Hypothalamus (tissue), 51 donors: ENCODE measurements around the gene GPAM.
"Not testable (repeated sequence)": the region's sequence is repeated elsewhere in the genome, so short reads cannot be mapped to it uniquely, and the experiment has no call there.

ENCODE experiments used
- DNase-seq, 51 donors: peaks; one replicate each; lab custom pipeline; 2025; lab: John Stamatoyannopoulos, UW

Gene GPAM

GRCh38 chr10:112139176-112139575 lies 44.4 kb downstream of the GPAM start:
- DNase-seq = no peak

GRCh38 chr10:112137154-112137987 lies 46.2 kb downstream of the GPAM start:
- peak in 48 of 51 donors; percentile 2 to 81 (median 40) for DNase-seq

- peak in 1 of 51 donors; percentile 27 for DNase-seq
Observed at GRCh38 chr10:112136486-112137153, 46.9 kb downstream of the GPAM start.

- DNase-seq = no peak
Observed at GRCh38 chr10:112135604-112136003, 48.0 kb downstream of the GPAM start.

- no peak for DNase-seq
Observed at GRCh38 chr10:112132435-112132834, 51.1 kb downstream of the GPAM start.

- no peak for DNase-seq
Observed at GRCh38 chr10:112131996-112132395, 51.6 kb downstream of the GPAM start.

- no peak for DNase-seq
Observed at GRCh38 chr10:112131346-112131745, 52.2 kb downstream of the GPAM start.

- DNase-seq = no peak
Observed at GRCh38 chr10:112126901-112127300, 56.7 kb downstream of the GPAM start.

GRCh38 chr10:112126172-112126571 lies 57.4 kb downstream of the GPAM start:
- no peak for DNase-seq

- DNase-seq = no peak
Observed at GRCh38 chr10:112124866-112125265, 58.7 kb downstream of the GPAM start.

- no peak for DNase-seq
Observed at GRCh38 chr10:112122827-112123226, 60.7 kb downstream of the GPAM start.

GRCh38 chr10:112120491-112120890 lies 63.1 kb downstream of the GPAM start:
- no peak for DNase-seq

GRCh38 chr10:112115781-112116385 lies 67.7 kb downstream of the GPAM start:
- DNase-seq = peak in 8 of 51 donors; percentile 1 to 32 (median 6)

- not testable (repeated sequence) for DNase-seq
Observed at GRCh38 chr10:112109779-112110178, 73.8 kb downstream of the GPAM start.
